ENCODE measurements around the gene PGD.
"Not testable (repeated sequence)": the region's sequence is repeated elsewhere in the genome, so short reads cannot be mapped to it uniquely, and the experiment has no call there.

PGD gene

GRCh38 chr1:10368194-10368593, 30.7 kb upstream of the PGD start:
- no peak overlapping the region for H3K27ac ChIP-seq (ENCODE audit: poor library complexity, severe bottlenecking)
- H3K4me3 ChIP-seq (ENCODE audit: severe bottlenecking), result no peak overlapping the region
- H3K36me3 ChIP-seq (ENCODE audit: low read depth), result peaks cover 53% of the 10 kb centered on the region
- no peak for TF ChIP-seq CTCF (IDR thresholded peaks at IDR 0.05; ENCODE audit: poor library complexity, severe bottlenecking)
- DNase-seq (ENCODE audit: low spot score) (no peak), ATAC-seq (ENCODE audit: low read depth) (no peak)
- H3K9me3 ChIP-seq (ENCODE audit: severe bottlenecking), result no peaks in the 10 kb centered on the region
- no peaks in the 10 kb centered on the region for H3K4me1 ChIP-seq (ENCODE audit: insufficient read depth, poor library complexity, severe bottlenecking)
- H3K27me3 ChIP-seq (ENCODE audit: insufficient read depth, poor library complexity, severe bottlenecking), result no peaks in the 10 kb centered on the region

- H3K36me3 ChIP-seq (ENCODE audit: low read depth), result peaks cover 38% of the 10 kb centered on the region
Measured at GRCh38 chr1:10374442-10374860, 24.4 kb upstream of the PGD start.

GRCh38 chr1:10377365-10378029, 21.4 kb upstream of the PGD start:
- H3K27me3 ChIP-seq (ENCODE audit: insufficient read depth, poor library complexity, severe bottlenecking); H3K4me1 ChIP-seq (ENCODE audit: insufficient read depth, poor library complexity, severe bottlenecking); H3K9me3 ChIP-seq (ENCODE audit: severe bottlenecking); DNase-seq (ENCODE audit: low spot score); H3K27ac ChIP-seq (ENCODE audit: poor library complexity, severe bottlenecking); H3K4me3 ChIP-seq (ENCODE audit: severe bottlenecking): not testable (repeated sequence)
- peak; percentile 84 for ATAC-seq (ENCODE audit: low read depth)
- peaks cover 24% of the 10 kb centered on the region for H3K36me3 ChIP-seq (ENCODE audit: low read depth)
- TF ChIP-seq CTCF (IDR thresholded peaks at IDR 0.05; ENCODE audit: poor library complexity, severe bottlenecking), result peak; percentile 88

More at GRCh38 chr1:10374442-10374860, 24.4 kb upstream of the PGD start:
- Histone ChIP-seq H3K27ac (ENCODE audit: poor library complexity, severe bottlenecking) (no peak overlapping the region), H3K9me3 (ENCODE audit: severe bottlenecking) (no peaks in the 10 kb centered on the region), H3K27me3 (ENCODE audit: insufficient read depth, poor library complexity, severe bottlenecking) (no peaks in the 10 kb centered on the region), H3K4me3 (ENCODE audit: severe bottlenecking) (no peak overlapping the region), H3K4me1 (ENCODE audit: insufficient read depth, poor library complexity, severe bottlenecking) (no peaks in the 10 kb centered on the region)
- DNase-seq (ENCODE audit: low spot score) (no peak), ATAC-seq (ENCODE audit: low read depth) (no peak)
- no peak for TF ChIP-seq CTCF (IDR thresholded peaks at IDR 0.05; ENCODE audit: poor library complexity, severe bottlenecking)

GRCh38 chr1:10378081-10378841, 20.6 kb upstream of the PGD start:
- no peak for TF ChIP-seq CTCF (IDR thresholded peaks at IDR 0.05; ENCODE audit: poor library complexity, severe bottlenecking)

More at GRCh38 chr1:10378081-10378841, 20.6 kb upstream of the PGD start:
- H3K36me3 ChIP-seq (ENCODE audit: low read depth), result peaks cover 24% of the 10 kb centered on the region
- H3K9me3 ChIP-seq (ENCODE audit: severe bottlenecking), result no peaks in the 10 kb centered on the region
- no peak overlapping the region for H3K27ac ChIP-seq (ENCODE audit: poor library complexity, severe bottlenecking)
- DNase-seq (ENCODE audit: low spot score), result no peak
- H3K4me1 ChIP-seq (ENCODE audit: insufficient read depth, poor library complexity, severe bottlenecking), result no peaks in the 10 kb centered on the region
- H3K4me3 ChIP-seq (ENCODE audit: severe bottlenecking), result no peak overlapping the region
- H3K27me3 ChIP-seq (ENCODE audit: insufficient read depth, poor library complexity, severe bottlenecking), result no peaks in the 10 kb centered on the region
- ATAC-seq (ENCODE audit: low read depth), result no peak
